Stimulated activated CD4-positive, alpha-beta T cell treated with anti-CD3 and anti-CD28 coated beads, Interleukin-1b, Interleukin-23, amount 100 ng/mL, for 4 hours (primary cell): Measurements from ENCODE around the gene LRSAM1.
"Not testable (repeated sequence)": the region's sequence is repeated elsewhere in the genome, so short reads cannot be mapped to it uniquely, and the experiment has no call there.

ENCODE experiments used
- DNase-seq, 2 donors: peaks; one replicate each; pipeline ENCODE4 v3.0.0-alpha.2; 2020; ENCODE audit warnings: low read depth in 2 of 2

The LRSAM1 gene

GRCh38 chr9:127457191-127457878 is 6.0 kb downstream of the LRSAM1 start:
- DNase-seq = no peak

DNA sequence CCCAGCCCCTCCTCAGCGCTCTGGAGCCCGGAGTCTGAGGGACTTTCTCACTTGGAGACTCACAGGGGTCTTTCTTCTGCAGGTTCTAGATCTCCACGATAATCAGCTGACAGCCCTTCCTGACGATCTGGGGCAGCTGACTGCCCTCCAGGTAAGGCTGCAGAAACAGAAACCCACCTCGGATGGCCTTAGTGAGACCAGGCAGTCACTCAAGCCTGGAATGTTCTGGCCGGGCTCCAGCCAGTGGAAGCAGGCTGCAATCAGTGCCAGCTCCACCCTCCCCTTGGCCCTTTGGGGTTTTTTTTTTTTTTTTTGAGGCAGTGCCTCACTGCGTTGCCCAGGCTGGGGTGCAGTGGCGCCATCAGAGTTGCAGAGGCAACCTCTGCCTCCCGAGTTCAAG is 7.6 kb downstream of the LRSAM1 start:
- no peak for DNase-seq

DNA sequence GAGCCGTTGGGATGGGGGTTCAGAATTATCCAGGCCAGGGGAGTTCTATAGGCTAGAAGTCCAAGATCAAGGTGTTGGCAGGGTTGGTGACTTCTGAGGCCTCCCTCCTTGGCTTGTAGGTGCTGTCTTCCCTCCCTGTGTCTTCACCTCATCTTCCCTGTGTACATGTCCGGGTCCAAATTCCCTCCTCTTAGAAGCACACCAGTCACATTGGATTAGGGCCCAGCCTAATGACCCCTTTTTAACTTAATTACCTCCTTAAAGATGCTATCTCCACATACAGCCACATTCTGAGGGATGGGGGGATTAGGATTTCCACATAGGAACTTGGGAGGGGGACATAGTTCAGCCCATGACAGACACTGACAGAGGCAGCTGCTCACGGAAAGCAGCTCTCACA is 12.1 kb downstream of the LRSAM1 start:
- no peak for DNase-seq

GRCh38 chr9:127463911-127464310 is 12.6 kb downstream of the LRSAM1 start:
- no peak for DNase-seq

- DNase-seq = not testable (repeated sequence)
These were observed 15.2 kb downstream of the LRSAM1 start for GRCh38 chr9:127466407-127466917.

DNA sequence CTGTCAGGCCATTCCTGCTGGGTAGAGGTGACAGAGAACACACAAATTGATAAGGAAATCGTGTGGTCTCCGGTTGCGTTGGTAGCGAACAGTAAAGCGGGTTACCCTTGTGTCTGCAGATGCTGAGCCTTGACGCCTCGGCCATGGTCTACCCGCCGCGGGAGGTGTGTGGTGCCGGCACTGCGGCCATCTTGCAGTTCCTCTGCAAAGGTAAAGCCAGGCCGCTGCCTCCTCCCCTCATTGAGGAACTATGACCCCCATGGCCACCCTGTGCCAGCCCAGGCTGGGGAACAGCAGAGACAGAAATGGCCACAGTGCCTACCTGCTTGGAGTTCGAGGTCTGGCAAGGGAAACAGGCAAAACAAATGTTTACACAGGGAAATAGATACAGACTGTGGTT is 16.3 kb downstream of the LRSAM1 start:
- DNase-seq = no peak

GRCh38 chr9:127470662-127471061 is 19.4 kb downstream of the LRSAM1 start:
- DNase-seq = no peak

- DNase-seq = no peak
These were observed 22.2 kb downstream of the LRSAM1 start for GRCh38 chr9:127473501-127473900.

DNA sequence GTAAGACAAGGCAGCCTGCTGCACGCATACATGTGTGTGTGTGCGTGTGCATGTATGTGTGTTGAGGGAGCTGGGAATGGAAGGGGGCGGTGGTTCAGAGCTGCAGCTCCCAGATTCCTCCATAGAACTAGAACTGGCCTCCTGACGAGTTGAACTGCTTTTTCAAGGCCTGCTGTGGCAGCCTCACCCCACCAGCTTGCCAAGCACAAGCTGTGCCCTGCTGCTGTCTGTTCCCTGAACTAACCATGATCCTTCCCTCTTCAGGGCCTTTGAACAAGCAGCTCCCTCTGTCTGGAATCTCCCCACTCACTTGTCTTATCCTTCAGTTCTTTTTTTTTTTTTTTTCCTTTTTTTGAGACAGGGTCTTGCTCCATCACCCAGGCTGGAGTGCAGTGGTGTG is 22.6 kb downstream of the LRSAM1 start:
- DNase-seq = no peak

GRCh38 chr9:127474592-127474991 is 23.3 kb downstream of the LRSAM1 start:
- no peak for DNase-seq

DNA sequence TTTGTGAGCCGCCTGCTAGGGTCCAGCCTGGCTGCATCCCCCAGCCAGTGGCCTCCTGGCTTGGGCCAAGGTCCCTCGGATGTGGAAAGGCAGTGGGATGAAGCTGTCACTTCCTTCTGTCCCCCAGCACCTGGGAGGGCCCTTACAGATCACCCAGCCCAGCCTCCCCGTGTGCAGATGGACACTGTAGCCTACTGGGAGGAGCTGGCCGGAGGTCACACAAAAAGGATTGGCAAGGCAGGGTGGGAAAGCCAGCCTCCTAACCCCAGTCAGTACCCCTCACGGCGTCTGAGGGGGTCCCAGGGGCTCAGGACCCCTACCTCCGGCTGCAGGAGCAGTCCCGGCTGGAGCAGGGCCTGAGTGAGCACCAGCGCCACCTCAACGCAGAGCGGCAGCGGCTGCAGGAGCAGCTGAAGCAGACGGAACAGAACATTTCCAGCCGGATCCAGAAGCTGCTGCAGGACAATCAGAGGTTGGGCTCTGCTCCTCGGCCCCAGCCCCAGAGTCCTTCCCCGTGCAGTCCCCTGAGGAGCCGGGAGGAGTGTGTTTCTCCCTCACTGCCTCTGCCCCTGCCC is 28.3 kb downstream of the LRSAM1 start:
- DNase-seq = no peak

DNA sequence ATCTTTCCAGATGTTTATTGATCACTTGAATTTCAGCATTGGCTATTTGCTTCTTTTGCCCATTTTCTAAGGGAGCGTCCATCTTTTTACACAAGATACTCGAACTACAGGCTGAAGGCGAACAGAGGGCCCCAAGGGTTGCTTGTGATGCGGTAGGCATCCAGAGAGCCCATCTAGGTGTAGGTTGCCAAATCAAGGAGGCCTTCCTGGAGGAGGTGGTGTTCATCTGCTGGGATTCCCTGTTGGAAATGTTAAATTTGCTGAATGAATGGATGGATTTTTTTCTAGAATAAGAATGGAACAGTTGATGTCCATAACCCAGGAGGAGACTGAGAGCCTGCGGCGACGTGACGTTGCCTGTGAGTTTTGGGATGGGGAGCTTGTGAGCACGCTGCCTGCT is 31.4 kb downstream of the LRSAM1 start:
- no peak for DNase-seq

DNA sequence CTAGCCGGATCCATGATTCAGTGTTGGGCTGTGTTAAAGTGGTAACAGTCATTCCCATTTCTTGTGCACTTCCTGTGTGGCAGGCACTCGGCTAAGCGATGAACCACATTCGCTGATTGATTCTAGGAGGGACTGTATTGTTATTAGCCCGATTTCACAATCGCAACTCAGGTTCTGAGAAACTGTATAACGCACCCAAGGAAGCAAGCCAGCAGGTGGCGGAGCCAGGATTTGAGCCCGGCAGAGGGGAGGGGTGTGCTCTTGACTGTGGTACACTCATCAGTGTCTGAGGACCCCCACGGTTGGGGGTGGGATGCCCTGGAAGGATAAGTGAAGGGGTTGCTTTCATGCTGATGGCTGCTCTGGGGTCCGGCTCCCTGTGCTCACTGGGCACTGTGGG is 34.7 kb downstream of the LRSAM1 start:
- no peak for DNase-seq

DNA sequence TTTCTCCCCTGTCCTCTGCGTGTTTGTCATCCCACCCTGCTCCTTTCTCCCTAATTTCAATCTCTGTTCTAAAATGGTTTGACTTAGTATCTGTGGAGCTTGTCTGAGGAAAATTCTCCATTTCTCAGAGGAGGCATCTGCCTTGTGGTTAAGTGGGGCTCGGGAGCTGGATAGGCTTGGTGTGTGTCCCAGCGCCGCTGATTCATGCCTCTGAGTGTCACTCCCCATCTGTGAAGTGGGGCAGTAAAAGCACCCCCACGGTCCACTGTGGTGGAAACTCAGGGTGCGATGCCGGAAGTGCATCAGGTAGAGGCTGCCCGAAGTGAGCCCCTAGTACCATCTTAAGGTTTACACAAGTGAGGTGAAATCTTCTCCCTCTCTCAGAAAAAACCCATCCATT is 37.6 kb downstream of the LRSAM1 start:
- DNase-seq = no peak

GRCh38 chr9:127489471-127490115 is 38.3 kb downstream of the LRSAM1 start:
- DNase-seq = no peak

- no peak for DNase-seq
These were observed 39.4 kb downstream of the LRSAM1 start for GRCh38 chr9:127490535-127491230.

DNA sequence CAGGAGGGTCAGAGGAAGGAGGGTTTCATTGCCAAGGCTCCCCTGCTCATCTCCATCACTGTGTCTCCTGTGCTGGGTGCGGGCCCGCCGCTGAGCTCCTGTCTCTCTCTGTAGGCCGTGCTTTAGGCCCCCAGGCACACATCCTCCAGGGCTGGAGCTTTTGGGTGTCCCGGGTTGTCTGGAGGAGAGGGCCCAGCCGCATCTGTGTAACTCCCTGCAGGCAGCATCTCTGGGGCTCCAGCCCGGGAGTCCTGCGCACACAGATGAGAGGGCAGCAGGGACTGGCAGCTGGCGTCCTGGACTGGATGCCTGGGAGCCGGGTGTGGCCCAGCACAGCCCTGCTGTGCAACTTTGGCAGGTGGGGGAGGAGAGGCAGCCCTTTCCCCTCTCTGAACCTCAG is 40.2 kb downstream of the LRSAM1 start:
- no peak for DNase-seq

- no peak for DNase-seq
These were observed 41.3 kb downstream of the LRSAM1 start for GRCh38 chr9:127492616-127493015.

DNA sequence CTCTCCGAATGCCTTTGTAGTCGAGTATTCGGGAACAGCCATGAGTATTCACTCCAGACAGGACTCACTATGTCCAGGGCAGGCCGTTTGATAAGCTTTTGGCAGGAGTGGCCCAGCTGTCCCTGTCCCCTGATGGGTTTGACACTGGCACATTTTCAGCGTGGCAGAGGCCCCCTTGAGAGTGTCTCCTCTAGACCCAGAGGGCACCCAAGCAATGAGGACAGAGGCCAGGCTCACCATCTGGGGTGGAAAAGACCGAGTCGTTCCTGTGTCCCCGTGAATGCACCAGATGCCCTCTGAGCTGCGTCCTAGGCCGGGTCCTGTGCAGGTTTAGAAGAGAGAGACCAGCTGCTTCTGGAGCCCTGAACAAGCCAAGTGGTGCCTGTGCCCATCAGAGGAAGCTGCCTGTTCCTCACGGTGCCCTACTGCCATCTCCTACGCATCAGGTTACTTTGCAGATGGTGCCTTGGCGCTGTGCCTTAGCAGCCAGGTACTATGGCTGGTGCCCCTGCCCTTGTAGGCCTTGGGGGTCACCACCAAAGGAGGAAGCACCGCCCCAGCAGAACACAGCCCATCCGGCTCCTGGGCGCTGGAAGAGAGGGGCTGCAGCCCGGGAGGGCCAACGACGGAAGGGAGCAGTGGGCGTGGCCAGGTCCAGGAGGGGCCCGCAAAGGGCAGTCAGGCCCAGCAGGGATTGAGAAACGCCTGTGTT is 42.4 kb downstream of the LRSAM1 start:
- DNase-seq = no peak

DNA sequence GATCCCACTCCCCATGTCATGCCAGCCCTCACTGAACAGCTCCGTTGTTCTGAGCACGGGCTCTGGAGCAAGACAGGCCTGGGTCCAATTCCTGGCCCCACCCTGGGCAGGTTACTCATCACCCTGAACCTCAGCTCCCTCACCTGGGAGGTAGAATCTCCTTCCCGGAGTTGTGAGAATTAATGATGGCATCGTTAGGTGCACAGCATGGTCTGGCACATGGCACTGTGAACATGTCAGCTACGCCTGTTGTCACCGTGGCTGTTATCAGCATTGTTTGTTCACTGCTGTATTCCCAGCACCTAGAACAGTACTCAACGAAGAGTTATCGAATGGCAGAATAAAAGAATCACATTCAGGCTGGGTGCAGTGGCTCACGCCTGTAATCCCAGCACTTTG is 43.0 kb downstream of the LRSAM1 start:
- DNase-seq = no peak

DNA sequence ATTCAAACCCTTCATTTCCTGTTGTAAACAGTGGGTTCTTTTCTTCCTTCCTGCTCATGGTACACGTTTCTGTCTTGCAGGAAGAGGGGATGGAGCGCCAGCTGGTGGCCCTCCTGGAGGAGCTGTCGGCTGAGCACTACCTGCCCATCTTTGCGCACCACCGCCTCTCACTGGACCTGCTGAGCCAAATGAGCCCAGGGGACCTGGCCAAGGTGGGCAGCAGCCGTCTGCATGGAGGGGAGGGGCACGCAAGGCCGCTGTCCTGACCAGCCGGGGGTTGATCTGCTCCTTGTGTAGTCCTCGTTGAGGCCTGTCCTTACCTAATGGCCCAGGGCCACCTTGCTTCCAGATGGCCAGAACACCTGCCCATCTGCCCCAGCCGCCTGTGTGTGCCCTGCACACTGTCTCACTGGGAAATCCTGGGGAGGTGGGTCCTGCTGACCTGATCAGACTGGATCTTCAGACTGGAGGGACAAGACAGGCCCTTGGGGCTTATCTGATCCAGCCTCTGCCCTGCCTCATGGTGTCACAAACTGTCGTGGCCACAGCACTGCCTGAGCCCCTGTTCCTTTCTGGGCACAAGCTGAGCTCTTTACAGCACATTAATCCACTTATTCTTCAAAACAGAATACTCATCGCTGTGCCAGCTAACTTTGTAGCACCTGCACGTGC is 44.7 kb downstream of the LRSAM1 start:
- DNase-seq = no peak
